Immature natural killer cell (primary cell): Measurements from ENCODE around the gene CELF1. TPM values are rescaled to one million over a fixed set of nuclear protein-coding genes. Genes with fewer than 3 reads are reported as not detected.
A peak's percentile ranks its signal among the peaks of the same experiment; 100 is the strongest.
"Not testable (repeated sequence)": the region's sequence is repeated elsewhere in the genome, so short reads cannot be mapped to it uniquely, and the experiment has no call there.

ENCODE experiments used
- DNase-seq, 3 donors: peaks; one replicate each; pipeline ENCODE4 v3.0.0; 2022; ENCODE audit warnings: mixed read lengths in 1 of 3
- H3K27ac Mint-ChIP-seq, 6 donors: one replicate each; pipeline ENCODE4 v1.8.0; 2020; ENCODE audit warnings: mixed read lengths in 6 of 6, mild to moderate bottlenecking in 5 of 6, inconsistent platforms in 4 of 6, moderate library complexity in 3 of 6
- H3K27me3 Mint-ChIP-seq, 3 donors: one replicate each; pipeline ENCODE4 v1.8.0; 2020 to 2021; ENCODE audit warnings: low read depth in 3 of 3, mild to moderate bottlenecking in 3 of 3, mixed read lengths in 3 of 3, moderate library complexity in 3 of 3, inconsistent platforms in 1 of 3
- H3K36me3 Mint-ChIP-seq, 3 donors: one replicate each; pipeline ENCODE4 v1.8.0; 2020; ENCODE audit warnings: mixed read lengths in 3 of 3, inconsistent platforms in 2 of 3, mild to moderate bottlenecking in 2 of 3
- H3K4me1 Mint-ChIP-seq, 2 donors: one replicate each; pipeline ENCODE4 v1.8.0; 2020; ENCODE audit warnings: inconsistent platforms in 2 of 2, mild to moderate bottlenecking in 2 of 2, mixed read lengths in 2 of 2, moderate library complexity in 1 of 2
- H3K4me3 Mint-ChIP-seq, 5 donors: one replicate each; pipeline ENCODE4 v1.8.0; 2020; ENCODE audit warnings: mild to moderate bottlenecking in 5 of 5, mixed read lengths in 5 of 5, inconsistent platforms in 3 of 5, moderate library complexity in 3 of 5
- H3K9me3 Mint-ChIP-seq, 6 donors: one replicate each; pipeline ENCODE4 v1.8.0; 2020; ENCODE audit warnings: mild to moderate bottlenecking in 6 of 6, mixed read lengths in 6 of 6, inconsistent platforms in 4 of 6, moderate library complexity in 3 of 6
- polyA plus RNA-seq, 3 donors: library from polyadenylated mRNA; unstranded; fragments of 300-500 nt; fragmentation: Illumina TruSeq; gene quantifications; one replicate each; pipeline ENCODE4 v1.2.3, GENCODE V29; 2021

The CELF1 gene
- polyA plus RNA-seq, 3 donors from 2014 or later, result 21.0 to 58.1 (median 35.5) TPM

DNA sequence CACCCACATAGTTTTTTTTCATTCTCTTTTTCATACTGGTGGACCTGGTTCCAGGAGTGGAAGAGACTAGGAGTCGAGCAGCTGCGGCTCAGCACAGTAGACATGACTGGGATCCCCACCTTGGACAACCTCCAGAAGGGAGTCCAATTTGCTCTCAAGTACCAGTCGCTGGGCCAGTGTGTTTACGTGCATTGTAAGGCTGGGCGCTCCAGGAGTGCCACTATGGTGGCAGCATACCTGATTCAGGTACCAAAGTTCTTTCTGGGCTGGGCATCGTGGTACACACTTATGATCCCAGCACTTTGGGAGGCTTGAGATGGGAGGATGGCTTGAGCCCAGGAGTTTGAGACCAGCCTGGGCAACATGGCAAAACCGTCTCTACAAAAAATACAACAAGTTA is 16.7 kb upstream of the CELF1 start:
- Mint-ChIP-seq H3K9me3 (no peaks in the 10 kb centered on the region), H3K4me3 (no peak overlapping the region), H3K36me3 (peaks cover 4 to 17% (median 9%) of the 10 kb centered on the region in 3 donors), H3K27me3 (peaks cover 0 to 2% (median 0%) of the 10 kb centered on the region in 3 donors), H3K27ac (no peak overlapping the region), H3K4me1 (peaks cover 14 to 24% of the 10 kb centered on the region in 2 donors)
- no peak for DNase-seq

DNA sequence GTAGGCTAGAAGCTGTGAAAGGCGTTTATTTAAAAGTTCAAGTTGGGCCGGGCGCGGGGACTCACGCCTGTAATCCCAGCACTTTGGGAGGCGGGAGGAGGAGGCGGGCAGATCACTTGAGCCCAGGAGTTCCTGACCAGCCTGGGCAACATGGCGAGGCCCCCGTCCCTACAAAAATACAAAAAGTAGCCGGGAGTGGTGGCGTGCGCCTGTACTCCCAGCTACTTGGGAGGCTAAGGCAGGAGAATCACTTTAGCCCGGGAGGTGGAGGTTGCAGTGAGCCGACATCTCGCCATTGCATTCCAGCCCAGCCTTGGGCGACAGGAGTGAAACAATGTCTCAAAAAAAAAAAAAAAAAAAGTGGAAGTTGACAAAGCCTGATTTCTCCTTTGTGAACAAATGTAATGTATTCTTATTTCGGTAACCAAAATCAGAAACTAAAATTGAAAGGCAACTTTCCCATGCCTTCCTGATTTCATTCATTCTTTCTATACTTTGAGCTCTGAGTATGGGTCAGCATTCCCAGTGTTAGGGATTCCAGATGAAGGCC is 13.3 kb upstream of the CELF1 start:
- no peak for DNase-seq
- Mint-ChIP-seq H3K27ac (peak overlapping the region; percentile 29 to 79 (median 66)), H3K36me3 (peaks cover 0 to 5% (median 3%) of the 10 kb centered on the region in 3 donors), H3K4me3 (peak overlapping the region; percentile 63 to 86 (median 82)), H3K4me1 (peaks cover 14 to 18% of the 10 kb centered on the region in 2 donors), H3K9me3 (no peaks in the 10 kb centered on the region), H3K27me3 (peaks cover 0 to 2% (median 0%) of the 10 kb centered on the region in 3 donors)

DNA sequence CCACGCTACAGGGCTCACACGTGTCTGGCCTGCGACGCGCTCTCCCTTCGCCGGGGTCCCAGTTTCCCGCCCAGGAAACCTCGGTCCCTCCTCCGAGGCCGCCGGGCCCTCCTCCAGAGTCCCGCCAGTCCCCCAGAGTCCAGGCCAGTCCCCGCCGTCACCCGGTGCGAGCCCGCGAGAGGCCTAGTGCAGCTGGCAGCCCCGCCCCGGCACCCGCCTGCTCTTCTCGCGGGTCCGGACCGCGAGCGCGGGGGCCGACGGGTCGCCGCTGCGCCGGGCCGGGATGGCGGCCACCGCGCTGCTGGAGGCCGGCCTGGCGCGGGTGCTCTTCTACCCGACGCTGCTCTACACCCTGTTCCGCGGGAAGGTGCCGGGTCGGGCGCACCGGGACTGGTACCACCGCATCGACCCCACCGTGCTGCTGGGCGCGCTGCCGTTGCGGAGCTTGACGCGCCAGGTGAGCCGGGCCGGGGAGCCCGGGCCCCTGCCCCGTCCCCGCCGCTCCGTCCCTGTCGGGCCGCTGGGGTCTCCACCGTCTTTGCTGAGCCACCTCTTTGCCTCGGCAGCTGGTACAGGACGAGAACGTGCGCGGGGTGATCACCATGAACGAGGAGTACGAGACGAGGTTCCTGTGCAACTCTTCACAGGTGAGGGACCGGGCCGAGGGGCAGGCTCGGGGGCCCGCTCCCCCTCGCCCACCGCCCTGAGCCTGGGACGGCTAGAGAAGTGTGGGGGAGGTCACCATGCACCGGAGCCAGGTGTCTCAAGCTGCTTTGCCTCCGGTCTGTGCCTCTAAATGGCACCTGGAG is 12.6 kb upstream of the CELF1 start, which contains the start of gene PTPMT1:
PTPMT1 (plus strand) TSS at position 260 of the 809 bp plus-strand sequence; CDS start at position 284, 24 bp downstream.
- Mint-ChIP-seq H3K27me3 (peaks cover 0 to 2% (median 0%) of the 10 kb centered on the region in 3 donors), H3K9me3 (no peaks in the 10 kb centered on the region), H3K36me3 (peaks cover 0 to 3% (median 0%) of the 10 kb centered on the region in 3 donors), H3K4me3 (peak within 1 kb of the TSS; percentile 63 to 86 (median 82)), H3K27ac (peak within 1 kb of the TSS; percentile 51 to 84 (median 76)), H3K4me1 (peaks cover 14 to 18% of the 10 kb centered on the region in 2 donors)
- peak; percentile 67 to 73 (median 69) for DNase-seq

GRCh38 chr11:47564933-47565339 is 12.0 kb upstream of the CELF1 start:
- Mint-ChIP-seq H3K27ac (peak overlapping the region; percentile 48 to 84 (median 76)), H3K27me3 (peaks cover 0 to 2% (median 0%) of the 10 kb centered on the region in 3 donors), H3K9me3 (no peaks in the 10 kb centered on the region), H3K4me1 (peaks cover 14 to 18% of the 10 kb centered on the region in 2 donors), H3K4me3 (peak overlapping the region; percentile 63 to 85 (median 78)), H3K36me3 (no peaks in the 10 kb centered on the region)
- DNase-seq, result no peak

DNA sequence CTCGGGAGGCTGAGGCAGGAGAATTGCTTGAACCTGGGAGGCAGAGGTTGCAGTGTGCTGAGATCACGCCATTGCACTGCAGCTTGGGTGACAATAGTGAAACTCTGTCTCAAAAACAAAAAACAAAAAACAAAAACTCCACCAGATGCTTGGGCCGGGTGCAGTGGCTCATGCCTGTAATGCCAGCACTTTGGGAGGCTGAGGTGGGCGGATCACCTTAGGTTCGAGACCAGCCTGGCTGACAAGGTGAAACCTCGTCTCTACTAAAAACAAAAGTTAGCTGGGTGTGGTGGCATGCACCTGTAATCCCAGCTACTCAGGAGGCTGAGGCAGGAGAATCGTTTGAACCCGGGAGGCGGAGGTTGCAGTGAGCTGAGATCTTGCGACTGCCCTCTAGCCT is 11.4 kb upstream of the CELF1 start:
- H3K9me3 Mint-ChIP-seq, DNase-seq: not testable (repeated sequence)
- H3K4me3 Mint-ChIP-seq, result peak overlapping the region; percentile 44 to 85 (median 76)

GRCh38 chr11:47562393-47562792 is 9.5 kb upstream of the CELF1 start:
- not testable (repeated sequence) for H3K27ac Mint-ChIP-seq, H3K4me3 Mint-ChIP-seq, H3K27me3 Mint-ChIP-seq, H3K9me3 Mint-ChIP-seq, H3K36me3 Mint-ChIP-seq, DNase-seq
- peaks cover 14 to 18% of the 10 kb centered on the region in 2 donors for H3K4me1 Mint-ChIP-seq

More for the DNA sequence above, 11.4 kb upstream of the CELF1 start:
- peaks cover 14 to 18% of the 10 kb centered on the region in 2 donors for H3K4me1 Mint-ChIP-seq
- H3K36me3 Mint-ChIP-seq, H3K27me3 Mint-ChIP-seq: not testable (repeated sequence)
- peak overlapping the region in 4 of 6 donors; percentile 4 to 73 (median 16) for H3K27ac Mint-ChIP-seq

GRCh38 chr11:47560426-47560825 is 7.5 kb upstream of the CELF1 start:
- Mint-ChIP-seq H3K4me3 (no peak overlapping the region), H3K27ac (no peak overlapping the region), H3K9me3 (no peaks in the 10 kb centered on the region), H3K27me3 (peaks cover 0 to 2% (median 0%) of the 10 kb centered on the region in 3 donors), H3K4me1 (peaks cover 3 to 6% of the 10 kb centered on the region in 2 donors), H3K36me3 (no peaks in the 10 kb centered on the region)
- DNase-seq, result no peak

DNA sequence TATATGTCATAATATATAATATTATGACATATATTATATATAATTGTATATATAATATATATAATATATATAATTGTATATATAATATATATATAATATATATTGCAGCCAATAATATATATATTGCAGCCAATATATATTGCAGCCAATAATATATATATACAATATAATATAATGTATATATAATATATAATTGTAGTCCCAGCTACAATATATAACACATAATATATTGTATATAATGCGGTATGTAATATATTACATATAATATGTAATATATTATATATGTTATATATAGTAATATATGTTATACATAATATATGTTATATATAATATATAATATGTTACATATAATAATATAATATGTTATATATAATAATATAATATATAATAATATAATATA is 5.8 kb upstream of the CELF1 start:
- H3K36me3 Mint-ChIP-seq, result no peaks in the 10 kb centered on the region
- H3K27ac Mint-ChIP-seq, result no peak overlapping the region
- H3K9me3 Mint-ChIP-seq, result no peaks in the 10 kb centered on the region
- H3K4me1 Mint-ChIP-seq, result peaks cover 2 to 8% of the 10 kb centered on the region in 2 donors
- no peak for DNase-seq
- H3K4me3 Mint-ChIP-seq, result no peak overlapping the region
- H3K27me3 Mint-ChIP-seq, result no peaks in the 10 kb centered on the region

DNA sequence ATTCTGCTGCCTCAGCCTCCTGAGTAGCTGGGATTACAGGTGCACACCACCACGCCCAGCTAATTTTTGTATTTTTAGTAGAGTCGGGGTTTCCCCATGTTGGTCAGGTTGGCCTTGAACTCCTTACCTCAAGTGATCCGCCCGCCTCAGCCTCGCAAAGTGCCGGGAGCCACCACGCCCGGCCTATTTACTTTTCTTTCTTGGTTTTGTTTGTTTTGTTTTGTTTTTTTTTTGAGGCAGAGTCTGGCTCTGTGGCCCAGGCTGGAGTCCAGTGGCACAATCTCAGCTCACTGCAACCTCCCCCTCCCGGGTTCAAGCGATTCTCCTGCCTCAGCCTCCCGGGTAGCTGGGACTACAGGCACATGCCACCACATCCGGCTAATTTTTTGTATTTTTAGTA is 4.1 kb upstream of the CELF1 start:
- H3K27ac Mint-ChIP-seq, H3K4me3 Mint-ChIP-seq, H3K27me3 Mint-ChIP-seq, H3K9me3 Mint-ChIP-seq, DNase-seq, H3K36me3 Mint-ChIP-seq: not testable (repeated sequence)
- peaks cover 12 to 21% of the 10 kb centered on the region in 2 donors for H3K4me1 Mint-ChIP-seq

DNA sequence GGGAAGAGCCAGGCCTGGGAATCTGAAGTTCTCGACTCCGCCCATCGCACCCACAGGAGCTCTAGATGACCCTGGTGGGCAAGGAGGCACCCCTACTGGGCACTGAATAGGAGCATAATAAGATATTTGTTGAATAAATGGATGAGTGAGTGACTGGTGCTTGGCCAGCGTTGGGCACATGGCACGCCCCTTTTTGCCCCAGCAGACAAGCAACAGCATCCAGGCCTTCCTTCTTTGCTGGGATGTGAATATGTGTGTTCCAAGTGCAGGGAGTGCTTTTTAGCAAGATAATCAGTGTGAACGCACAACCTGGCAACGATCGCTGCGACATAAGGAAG is 443 bp upstream of the CELF1 start:
- Mint-ChIP-seq H3K4me1 (peaks cover 42 to 54% of the 10 kb centered on the region in 2 donors), H3K36me3 (no peaks in the 10 kb centered on the region), H3K9me3 (no peaks in the 10 kb centered on the region), H3K27me3 (peaks cover 0 to 7% (median 0%) of the 10 kb centered on the region in 3 donors), H3K27ac (peak overlapping the region; percentile 43 to 90 (median 74)), H3K4me3 (peak overlapping the region; percentile 87 to 98 (median 94))
- no peak for DNase-seq

DNA sequence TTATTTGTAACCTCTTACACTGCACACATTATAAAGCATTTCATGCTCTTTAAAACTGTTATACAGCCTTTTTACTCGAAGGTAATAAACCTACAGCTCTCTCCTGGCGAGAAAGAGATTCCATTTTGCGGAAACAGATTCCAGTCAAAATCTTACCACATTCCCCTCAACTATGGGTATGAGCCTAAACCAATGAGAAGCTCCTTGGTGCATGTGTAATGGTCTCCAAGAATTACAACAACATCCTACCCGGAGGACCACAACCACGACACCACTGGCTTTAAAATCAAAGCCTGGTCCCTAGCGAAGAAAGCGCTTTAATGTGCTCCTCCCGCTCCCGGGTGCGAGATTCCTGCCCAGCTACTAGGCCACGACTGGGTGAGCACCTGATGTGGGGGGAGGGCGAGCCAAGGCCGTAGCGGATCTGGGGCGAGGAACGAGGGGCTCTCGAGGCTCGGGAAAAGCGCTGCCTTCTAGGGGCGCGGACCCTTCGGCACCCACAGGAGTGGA is 821 bp downstream of the CELF1 start:
- peak overlapping the region; percentile 94 to 98 (median 97) for H3K4me3 Mint-ChIP-seq
- peak in 1 of 3 donors; percentile 7 for DNase-seq
- H3K27ac Mint-ChIP-seq, result peak overlapping the region; percentile 89 to 96 (median 93)
- no peaks in the 10 kb centered on the region for H3K9me3 Mint-ChIP-seq
- H3K4me1 Mint-ChIP-seq, result peaks cover 51 to 67% of the 10 kb centered on the region in 2 donors
- no peaks in the 10 kb centered on the region for H3K36me3 Mint-ChIP-seq
- peaks cover 0 to 8% (median 3%) of the 10 kb centered on the region in 3 donors for H3K27me3 Mint-ChIP-seq

GRCh38 chr11:47551086-47551485 is 1.8 kb downstream of the CELF1 start:
- Mint-ChIP-seq H3K36me3 (no peaks in the 10 kb centered on the region), H3K9me3 (no peaks in the 10 kb centered on the region), H3K4me1 (peaks cover 54 to 70% of the 10 kb centered on the region in 2 donors), H3K27ac (peak overlapping the region; percentile 73 to 96 (median 92)), H3K4me3 (peak overlapping the region; percentile 94 to 98 (median 97)), H3K27me3 (peaks cover 0 to 8% (median 3%) of the 10 kb centered on the region in 3 donors)
- no peak for DNase-seq

GRCh38 chr11:47550288-47551047 is 2.5 kb downstream of the CELF1 start:
- peak overlapping the region; percentile 27 to 98 (median 97) for H3K4me3 Mint-ChIP-seq
- peaks cover 56 to 72% of the 10 kb centered on the region in 2 donors for H3K4me1 Mint-ChIP-seq
- no peaks in the 10 kb centered on the region for H3K9me3 Mint-ChIP-seq
- peak overlapping the region; percentile 57 to 93 (median 84) for H3K27ac Mint-ChIP-seq
- H3K36me3 Mint-ChIP-seq, result no peaks in the 10 kb centered on the region
- no peak for DNase-seq
- peaks cover 0 to 8% (median 3%) of the 10 kb centered on the region in 3 donors for H3K27me3 Mint-ChIP-seq
